ENCODE data around the gene C5orf47. TPM values are rescaled to one million over a fixed set of nuclear protein-coding genes. Genes with fewer than 3 reads are reported as not detected.
A peak's percentile ranks its signal among the peaks of the same experiment; 100 is the strongest.

Gene C5orf47
- total RNA-seq, 2 donors from 2014 or later: not detected

DNA sequence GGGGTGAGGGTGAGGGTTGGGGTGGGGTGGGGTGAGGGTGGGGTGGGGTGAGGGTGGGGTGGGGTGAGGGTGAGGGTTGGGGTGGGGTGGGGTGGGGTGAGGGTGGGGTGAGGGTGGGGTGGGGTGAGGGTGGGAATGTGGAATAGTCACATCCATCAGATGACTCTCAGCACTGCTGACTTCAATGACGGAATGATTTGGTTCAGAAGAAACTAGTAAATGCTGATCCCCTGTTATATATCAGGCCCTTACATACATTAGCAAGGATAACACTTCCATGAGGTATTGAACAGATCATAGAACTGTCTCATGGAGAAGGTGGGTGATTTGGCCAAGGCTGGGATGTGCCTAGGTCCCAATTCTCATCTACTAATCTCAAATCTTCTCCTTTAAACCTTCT lies 24.5 kb upstream of the C5orf47 start:
- Mint-ChIP-seq H3K36me3 (ENCODE audit: low read depth) (no peaks in the 10 kb centered on the region), H3K27ac (no peak overlapping the region), H3K4me3 (peak overlapping the region; percentile 43), H3K9me3 (no peaks in the 10 kb centered on the region), H3K27me3 (ENCODE audit: insufficient read depth) (no peaks in the 10 kb centered on the region), H3K4me1 (peaks cover 32% of the 10 kb centered on the region)
- H3K36me3 ChIP-seq (ENCODE audit: control insufficient read depth, insufficient read depth, low read length): no peaks in the 10 kb centered on the region
- 100% methylated on average over 1 of the region's 1 CpG for WGBS, 2 experiments (ENCODE audit: insufficient coverage in 1 of 2, insufficient read length in 1 of 2)
- no peaks in the 10 kb centered on the region for H3K9me3 ChIP-seq (ENCODE audit: control insufficient read depth, low read length)
- no peak for DNase-seq
- peaks cover 5% of the 10 kb centered on the region for H3K4me1 ChIP-seq (ENCODE audit: control insufficient read depth, insufficient read depth, low read length)
- no peak overlapping the region for H3K9ac ChIP-seq (ENCODE audit: extremely low read depth, low read length, poor library complexity, severe bottlenecking)
- H3K4me3 ChIP-seq (ENCODE audit: low read length): no peak overlapping the region
- H3K27me3 ChIP-seq (ENCODE audit: control insufficient read depth, insufficient read depth, low read length, poor library complexity, severe bottlenecking): no peaks in the 10 kb centered on the region
- TF ChIP-seq, protein P1, sequence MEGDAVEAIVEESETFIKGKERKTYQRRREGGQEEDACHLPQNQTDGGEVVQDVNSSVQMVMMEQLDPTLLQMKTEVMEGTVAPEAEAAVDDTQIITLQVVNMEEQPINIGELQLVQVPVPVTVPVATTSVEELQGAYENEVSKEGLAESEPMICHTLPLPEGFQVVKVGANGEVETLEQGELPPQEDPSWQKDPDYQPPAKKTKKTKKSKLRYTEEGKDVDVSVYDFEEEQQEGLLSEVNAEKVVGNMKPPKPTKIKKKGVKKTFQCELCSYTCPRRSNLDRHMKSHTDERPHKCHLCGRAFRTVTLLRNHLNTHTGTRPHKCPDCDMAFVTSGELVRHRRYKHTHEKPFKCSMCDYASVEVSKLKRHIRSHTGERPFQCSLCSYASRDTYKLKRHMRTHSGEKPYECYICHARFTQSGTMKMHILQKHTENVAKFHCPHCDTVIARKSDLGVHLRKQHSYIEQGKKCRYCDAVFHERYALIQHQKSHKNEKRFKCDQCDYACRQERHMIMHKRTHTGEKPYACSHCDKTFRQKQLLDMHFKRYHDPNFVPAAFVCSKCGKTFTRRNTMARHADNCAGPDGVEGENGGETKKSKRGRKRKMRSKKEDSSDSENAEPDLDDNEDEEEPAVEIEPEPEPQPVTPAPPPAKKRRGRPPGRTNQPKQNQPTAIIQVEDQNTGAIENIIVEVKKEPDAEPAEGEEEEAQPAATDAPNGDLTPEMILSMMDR (conservative IDR thresholded peaks at IDR 0.05): no peak
- no peak overlapping the region for H3K27ac ChIP-seq (ENCODE audit: low read depth, low read length)

DNA sequence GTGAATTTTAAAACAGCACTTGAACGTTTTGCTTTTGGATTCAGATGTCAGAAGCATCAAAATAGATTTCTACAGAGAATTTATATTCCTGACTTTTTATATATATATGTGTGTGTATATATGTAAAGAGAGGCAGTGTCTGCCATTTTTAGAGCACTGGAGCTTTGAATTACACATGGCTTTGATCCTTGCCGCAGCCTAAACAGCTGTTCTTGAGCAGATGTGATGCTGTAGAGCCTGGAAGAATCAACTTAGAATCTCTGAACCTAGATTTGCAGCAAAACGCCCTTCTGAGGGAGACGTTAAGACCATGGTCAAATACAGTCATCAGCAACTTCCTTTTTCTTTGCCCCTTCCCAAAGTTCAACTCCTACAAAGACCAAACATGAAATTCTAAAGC lies 21.7 kb upstream of the C5orf47 start:
- TF ChIP-seq, protein P1 (conservative IDR thresholded peaks at IDR 0.05): no peak
- Mint-ChIP-seq H3K36me3 (ENCODE audit: low read depth) (no peaks in the 10 kb centered on the region), H3K9me3 (no peaks in the 10 kb centered on the region), H3K27ac (no peak overlapping the region), H3K4me3 (no peak overlapping the region), H3K27me3 (ENCODE audit: insufficient read depth) (no peaks in the 10 kb centered on the region), H3K4me1 (peaks cover 50% of the 10 kb centered on the region)
- Histone ChIP-seq H3K27ac (ENCODE audit: low read depth, low read length) (no peak overlapping the region), H3K4me3 (ENCODE audit: low read length) (no peak overlapping the region), H3K9ac (ENCODE audit: extremely low read depth, low read length, poor library complexity, severe bottlenecking) (no peak overlapping the region), H3K36me3 (ENCODE audit: control insufficient read depth, insufficient read depth, low read length) (no peaks in the 10 kb centered on the region), H3K9me3 (ENCODE audit: control insufficient read depth, low read length) (no peaks in the 10 kb centered on the region), H3K4me1 (ENCODE audit: control insufficient read depth, insufficient read depth, low read length) (peaks cover 12% of the 10 kb centered on the region), H3K27me3 (ENCODE audit: control insufficient read depth, insufficient read depth, low read length, poor library complexity, severe bottlenecking) (no peaks in the 10 kb centered on the region)
- no peak for DNase-seq
- WGBS, 2 experiments (ENCODE audit: insufficient coverage in 1 of 2, insufficient read length in 1 of 2): 80 to 93% methylated on average over 1 to 4 of the region's 4 CpGs

DNA sequence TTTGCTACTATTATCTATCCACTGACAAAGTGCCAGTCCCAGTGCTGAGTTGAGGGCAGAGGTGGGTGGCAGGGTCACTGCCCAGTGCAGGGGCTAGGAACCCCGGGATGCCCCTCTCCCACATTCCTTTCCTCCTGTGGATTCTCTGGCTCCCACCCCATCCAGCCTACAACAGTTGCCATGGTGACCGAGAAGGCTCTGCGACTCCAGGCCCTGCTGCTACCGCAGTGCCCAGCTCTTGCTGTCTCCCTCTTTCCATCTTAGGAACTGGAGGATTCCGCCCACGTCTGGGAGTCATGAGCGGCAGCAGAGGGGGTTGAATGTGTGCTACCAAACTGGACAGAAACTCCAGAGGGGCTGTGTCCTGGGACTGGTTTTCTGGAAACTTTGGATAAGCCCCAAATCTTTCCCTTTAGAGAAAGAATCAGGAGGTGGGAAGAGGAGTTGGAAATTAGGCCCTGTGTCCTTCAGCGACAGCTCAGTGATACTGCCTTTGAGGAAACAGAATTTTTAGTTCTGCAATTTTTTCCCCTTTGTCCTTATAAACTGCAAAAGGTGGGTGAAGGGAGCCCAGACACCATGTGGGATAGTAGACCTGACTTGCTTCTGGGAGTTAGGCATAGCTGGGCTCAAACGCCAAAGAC lies 20.7 kb upstream of the C5orf47 start:
- Mint-ChIP-seq H3K9me3 (no peaks in the 10 kb centered on the region), H3K4me1 (peaks cover 46% of the 10 kb centered on the region), H3K27ac (no peak overlapping the region), H3K36me3 (ENCODE audit: low read depth) (no peaks in the 10 kb centered on the region), H3K4me3 (no peak overlapping the region), H3K27me3 (ENCODE audit: insufficient read depth) (no peaks in the 10 kb centered on the region)
- Histone ChIP-seq H3K36me3 (ENCODE audit: control insufficient read depth, insufficient read depth, low read length) (no peaks in the 10 kb centered on the region), H3K9ac (ENCODE audit: extremely low read depth, low read length, poor library complexity, severe bottlenecking) (no peak overlapping the region), H3K9me3 (ENCODE audit: control insufficient read depth, low read length) (no peaks in the 10 kb centered on the region), H3K27me3 (ENCODE audit: control insufficient read depth, insufficient read depth, low read length, poor library complexity, severe bottlenecking) (no peaks in the 10 kb centered on the region), H3K27ac (ENCODE audit: low read depth, low read length) (peak overlapping the region; percentile 36), H3K4me3 (ENCODE audit: low read length) (no peak overlapping the region), H3K4me1 (ENCODE audit: control insufficient read depth, insufficient read depth, low read length) (peaks cover 12% of the 10 kb centered on the region)
- TF ChIP-seq, protein P1 (conservative IDR thresholded peaks at IDR 0.05): no peak
- WGBS, 2 experiments (ENCODE audit: insufficient coverage in 1 of 2, insufficient read length in 1 of 2): 60 to 82% methylated on average over 7 to 9 of the region's 9 CpGs
- DNase-seq: peak; percentile 76
